Measurements from ENCODE around the gene HDAC1. TPM values are rescaled to one million over a fixed set of nuclear protein-coding genes. Genes with fewer than 3 reads are reported as not detected.

The HDAC1 gene
- total and polyA plus RNA-seq, 10 of the 15 experiments (the other 5 are each of a cell fraction or from before 2014, with no cell fraction given), result 147 to 331 (median 168) TPM

DNA sequence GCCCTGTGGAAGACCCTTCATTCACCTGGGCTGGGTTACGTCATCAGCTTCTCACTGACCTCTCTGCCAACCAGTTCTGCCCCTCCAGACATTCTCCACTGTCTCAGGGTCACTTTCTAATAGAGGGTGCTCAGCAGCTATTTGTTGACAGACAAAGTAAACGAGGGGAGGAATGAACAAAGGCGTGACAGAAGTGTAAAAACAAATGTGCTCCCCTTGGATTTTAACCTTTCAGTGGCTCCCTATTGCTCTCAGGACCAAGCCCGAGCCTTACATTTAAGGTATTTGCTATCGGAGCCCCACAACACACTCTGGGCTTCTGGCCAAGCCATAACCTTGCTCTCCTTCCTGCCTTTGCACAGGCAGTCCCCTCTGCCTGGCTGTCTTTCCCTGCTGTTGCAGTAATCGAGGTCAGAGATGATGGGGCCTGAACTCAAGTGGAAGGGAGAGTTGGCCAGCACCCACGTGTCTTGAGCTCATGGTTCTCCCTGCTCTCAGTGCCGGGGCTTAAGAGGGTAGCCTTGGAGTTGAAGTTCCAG lies 53.5 kb downstream of the HDAC1 start:
- no peak overlapping the region for H2AFZ ChIP-seq (ENCODE audit: control insufficient read depth, low read depth, low read length)
- SMC1A ChIA-PET (ENCODE audit: uncharacterized antibody, unreplicated experiment), result interaction anchor here (1.1 to 1.2 kb wide), 2 partner anchors 32 to 143 kb away, joined by 3 read pairs; no protein-coding TSS in a partner anchor
- CTCF ChIA-PET, result interaction anchor here (1.0 to 1.3 kb wide), 2 partner anchors 55 to 129 kb away, joined by 3 to 5 read pairs; no protein-coding TSS in a partner anchor
- no peaks in the 10 kb centered on the region for H3K27me3 ChIP-seq (replicated peaks in 1 of 2; ENCODE audit: control insufficient read depth in 2 of 2, insufficient read depth in 2 of 2, low read length in 1 of 2)
- TF ChIP-seq MTA2 (IDR thresholded peaks at IDR 0.05; ENCODE audit: low read depth), result no peak
- no peak for TF ChIP-seq SREBF1 (IDR thresholded peaks at IDR 0.05; ENCODE audit: low read length)
- TF ChIP-seq, protein P1, sequence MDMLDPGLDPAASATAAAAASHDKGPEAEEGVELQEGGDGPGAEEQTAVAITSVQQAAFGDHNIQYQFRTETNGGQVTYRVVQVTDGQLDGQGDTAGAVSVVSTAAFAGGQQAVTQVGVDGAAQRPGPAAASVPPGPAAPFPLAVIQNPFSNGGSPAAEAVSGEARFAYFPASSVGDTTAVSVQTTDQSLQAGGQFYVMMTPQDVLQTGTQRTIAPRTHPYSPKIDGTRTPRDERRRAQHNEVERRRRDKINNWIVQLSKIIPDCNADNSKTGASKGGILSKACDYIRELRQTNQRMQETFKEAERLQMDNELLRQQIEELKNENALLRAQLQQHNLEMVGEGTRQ (IDR thresholded peaks at IDR 0.05; ENCODE audit: borderline replicate concordance, low read depth, low read length), result no peak
- no peak for TF ChIP-seq HDGF (IDR thresholded peaks at IDR 0.05)
- TF ChIP-seq, protein P2, sequence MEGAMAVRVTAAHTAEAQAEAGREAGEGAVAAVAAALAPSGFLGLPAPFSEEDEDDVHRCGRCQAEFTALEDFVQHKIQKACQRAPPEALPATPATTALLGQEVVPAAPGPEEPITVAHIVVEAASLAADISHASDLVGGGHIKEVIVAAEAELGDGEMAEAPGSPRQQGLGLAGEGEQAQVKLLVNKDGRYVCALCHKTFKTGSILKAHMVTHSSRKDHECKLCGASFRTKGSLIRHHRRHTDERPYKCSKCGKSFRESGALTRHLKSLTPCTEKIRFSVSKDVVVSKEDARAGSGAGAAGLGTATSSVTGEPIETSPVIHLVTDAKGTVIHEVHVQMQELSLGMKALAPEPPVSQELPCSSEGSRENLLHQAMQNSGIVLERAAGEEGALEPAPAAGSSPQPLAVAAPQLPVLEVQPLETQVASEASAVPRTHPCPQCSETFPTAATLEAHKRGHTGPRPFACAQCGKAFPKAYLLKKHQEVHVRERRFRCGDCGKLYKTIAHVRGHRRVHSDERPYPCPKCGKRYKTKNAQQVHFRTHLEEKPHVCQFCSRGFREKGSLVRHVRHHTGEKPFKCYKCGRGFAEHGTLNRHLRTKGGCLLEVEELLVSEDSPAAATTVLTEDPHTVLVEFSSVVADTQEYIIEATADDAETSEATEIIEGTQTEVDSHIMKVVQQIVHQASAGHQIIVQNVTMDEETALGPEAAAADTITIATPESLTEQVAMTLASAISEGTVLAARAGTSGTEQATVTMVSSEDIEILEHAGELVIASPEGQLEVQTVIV (IDR thresholded peaks at IDR 0.05; ENCODE audit: borderline replicate concordance, partially characterized antibody), result no peak
- TF ChIP-seq IKZF1 (conservative IDR thresholded peaks at IDR 0.05), result no peak
- no peak for TF ChIP-seq NFYA (IDR thresholded peaks at IDR 0.05; ENCODE audit: borderline replicate concordance, low read depth, low read length)
- TF ChIP-seq ZSCAN29 (IDR thresholded peaks at IDR 0.05), result no peak
- TF ChIP-seq CHD2 (IDR thresholded peaks at IDR 0.05; ENCODE audit: borderline replicate concordance, low read depth, low read length), result no peak
- no peak for TF ChIP-seq TCF3 (IDR thresholded peaks at IDR 0.05; ENCODE audit: borderline replicate concordance, insufficient read depth, low read depth, low read length)
- no peak for TF ChIP-seq POLR2AphosphoS2 (IDR thresholded peaks at IDR 0.05; ENCODE audit: low read depth, low read length)
- no peak for TF ChIP-seq NFYB (IDR thresholded peaks at IDR 0.05; ENCODE audit: insufficient read depth, low read depth, low read length)
- H3K4me1 ChIP-seq (ENCODE audit: control insufficient read depth, insufficient read depth, low read length), result peaks cover 14% of the 10 kb centered on the region
- BruUV-seq (replicated peaks), result no TSS peak
- RAD21 ChIA-PET (ENCODE audit: unreplicated experiment), result interaction anchor here (1.2 to 1.7 kb wide), 2 partner anchors 9 to 12 kb away, joined by 3 to 4 read pairs; partner anchors contain the start of gene MARCKSL1
- no peaks in the 10 kb centered on the region for H3K36me3 ChIP-seq (ENCODE audit: control insufficient read depth in 2 of 2, insufficient read depth in 2 of 2, low read length in 1 of 2)
- FAIRE-seq (no peak), DNase-seq (ENCODE audit: low read depth, low spot score) (no peak), ATAC-seq (peak; percentile 10; the same call in 1 of the 3 replicates)
- H4K20me1 ChIP-seq (ENCODE audit: control insufficient read depth, insufficient read depth), result no peaks in the 10 kb centered on the region
- intact Hi-C loops (cut with micrococcal nuclease; ENCODE audit: unreplicated experiment), result no loop called here
- POLR2A ChIA-PET, result interaction anchor here (0.9 to 1.2 kb wide), 2 partner anchors 11 to 49 kb away, joined by 3 read pairs; partner anchors contain the start of gene BSDC1
- no peaks in the 10 kb centered on the region for H3K79me2 ChIP-seq (ENCODE audit: control insufficient read depth, insufficient read depth, low read length)
- H3K4me2 ChIP-seq (ENCODE audit: control insufficient read depth, insufficient read depth), result no peak overlapping the region
- WGBS (ENCODE audit: insufficient coverage, insufficient replicate concordance, low lambda C conversion rate, missing lambda C conversion rate), result 15% methylated on average over 8 of the region's 8 CpGs
- H3K27ac ChIP-seq (ENCODE audit: control insufficient read depth, insufficient read depth), result no peak overlapping the region
- H3K9me3 ChIP-seq (replicated peaks; ENCODE audit: control insufficient read depth, insufficient read depth, low read length), result no peaks in the 10 kb centered on the region
- in situ Hi-C loops (cut with MboI), result no loop called here
- H3K4me3 ChIP-seq, result no peak overlapping the region
- H3K9ac ChIP-seq (ENCODE audit: control insufficient read depth, insufficient read depth, low read length), result no peak overlapping the region

All from GM12878 (cell line).